ENCODE results near the gene EHHADH.
"Not testable (repeated sequence)": the region's sequence is repeated elsewhere in the genome, so short reads cannot be mapped to it uniquely, and the experiment has no call there.

Gene EHHADH

DNA sequence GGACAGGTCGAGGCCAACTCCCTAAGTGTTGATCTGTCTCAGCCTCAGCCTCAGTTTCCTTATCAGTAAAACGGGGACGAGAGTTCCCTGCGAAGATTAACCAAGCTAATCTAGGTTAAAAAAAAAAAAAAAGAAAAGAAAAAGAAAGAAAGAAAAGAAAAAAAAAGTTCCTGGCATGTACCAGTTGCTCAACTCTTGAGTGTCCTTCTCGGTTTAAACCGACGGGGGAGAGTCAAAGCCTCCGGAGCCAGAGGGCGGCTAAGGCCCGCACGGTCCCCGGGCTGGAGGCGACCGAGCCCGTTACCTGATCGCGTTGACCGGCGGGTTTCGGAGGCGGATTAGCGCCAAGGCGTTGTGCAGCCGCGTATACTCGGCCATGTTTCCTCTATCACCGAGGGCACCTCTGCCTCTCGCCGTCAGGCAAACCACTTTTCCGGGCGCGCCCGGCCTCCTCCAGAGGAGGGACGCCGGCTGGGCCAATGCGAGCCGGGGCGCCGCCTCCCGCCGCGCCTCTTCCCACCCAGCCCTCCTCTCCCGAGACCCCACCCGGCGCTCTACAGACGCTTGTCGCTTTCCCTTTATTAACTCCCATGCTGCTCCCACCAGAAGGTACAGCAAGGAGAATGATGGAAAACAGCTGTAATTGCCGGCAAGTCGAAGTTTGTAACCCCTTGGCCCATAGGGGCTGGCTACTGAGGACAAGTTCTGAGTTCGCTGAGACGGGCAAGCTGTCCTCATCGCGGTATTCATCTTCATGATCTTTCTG is at the start of gene EHHADH:
TSS of gene EHHADH (minus strand) at position 405 of the 766 bp plus-strand sequence. CDS start at position 378, 27 bp downstream.
- peak; percentile 70 for DNase-seq (ENCODE audit: low spot score)

DNA sequence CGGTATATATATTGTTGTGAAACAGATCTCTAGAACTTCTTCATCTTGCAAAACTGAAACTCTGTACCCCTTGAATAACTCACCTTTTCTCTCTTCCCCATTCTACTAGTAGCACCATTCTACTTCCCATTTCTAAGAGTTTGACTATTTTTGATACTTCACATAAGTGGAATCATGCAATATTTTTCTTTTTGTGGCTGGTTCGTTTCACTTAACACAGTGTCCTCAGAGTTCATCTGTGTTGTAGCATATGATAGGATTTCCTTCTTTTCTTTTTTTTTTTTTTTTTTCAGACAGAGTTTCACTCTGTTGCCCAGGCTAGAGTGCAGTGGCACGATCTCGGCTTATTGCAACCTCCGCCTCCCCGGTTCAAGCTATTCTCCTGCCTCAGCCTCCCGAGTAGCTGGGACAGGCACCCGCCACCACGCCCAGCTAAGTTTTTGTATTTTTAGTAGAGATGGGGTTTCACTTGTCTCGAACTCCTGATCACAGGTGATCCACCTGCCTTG is 46.1 kb upstream of the EHHADH start:
- DNase-seq (ENCODE audit: low spot score) = not testable (repeated sequence)

DNA sequence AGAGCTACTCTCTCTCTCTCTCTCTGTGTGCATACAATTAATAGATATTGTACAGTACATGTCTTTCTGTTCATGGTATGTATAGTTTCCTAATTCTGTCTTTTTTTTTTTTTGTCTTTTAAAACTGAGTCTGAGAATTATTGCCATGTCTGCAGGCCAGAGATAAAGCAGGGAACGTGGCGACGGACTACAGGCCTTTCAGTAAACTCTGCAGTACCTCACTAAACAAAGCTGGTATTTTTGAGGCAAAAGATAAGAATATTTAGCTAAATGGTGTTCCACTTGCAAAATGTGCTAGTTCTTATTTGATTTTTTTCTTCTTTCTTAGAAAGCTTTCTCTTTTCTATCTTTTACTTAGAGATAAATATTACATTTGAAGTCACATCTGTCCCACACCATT is 44.0 kb upstream of the EHHADH start:
- DNase-seq (ENCODE audit: low spot score) = no peak

- no peak for DNase-seq (ENCODE audit: low spot score)
Measured at GRCh38 chr3:185292238-185292637, 38.4 kb upstream of the EHHADH start.

DNA sequence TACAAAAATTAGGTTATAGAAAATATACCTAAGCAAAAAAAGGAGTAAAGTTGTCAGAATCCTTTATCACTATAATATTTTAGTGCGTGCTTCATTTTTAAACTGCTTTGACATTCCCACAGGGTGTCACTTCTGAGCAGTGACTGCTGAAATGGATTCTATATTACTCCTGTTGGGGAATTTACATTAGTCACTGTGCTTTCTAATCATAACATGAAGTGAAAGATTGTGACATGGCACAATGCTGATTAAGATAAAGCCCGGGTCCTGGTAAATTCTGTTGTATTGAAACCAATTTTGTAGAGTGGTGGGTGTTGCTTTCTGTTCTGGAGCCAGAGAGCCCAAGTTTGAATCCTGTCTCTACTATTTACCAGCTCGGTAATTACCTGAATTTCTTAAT is 36.4 kb upstream of the EHHADH start:
- DNase-seq (ENCODE audit: low spot score) = no peak

- no peak for DNase-seq (ENCODE audit: low spot score)
Measured at GRCh38 chr3:185283374-185283935, 29.6 kb upstream of the EHHADH start.

GRCh38 chr3:185282696-185283373 is 29.0 kb upstream of the EHHADH start:
- DNase-seq (ENCODE audit: low spot score) = peak; percentile 92

DNA sequence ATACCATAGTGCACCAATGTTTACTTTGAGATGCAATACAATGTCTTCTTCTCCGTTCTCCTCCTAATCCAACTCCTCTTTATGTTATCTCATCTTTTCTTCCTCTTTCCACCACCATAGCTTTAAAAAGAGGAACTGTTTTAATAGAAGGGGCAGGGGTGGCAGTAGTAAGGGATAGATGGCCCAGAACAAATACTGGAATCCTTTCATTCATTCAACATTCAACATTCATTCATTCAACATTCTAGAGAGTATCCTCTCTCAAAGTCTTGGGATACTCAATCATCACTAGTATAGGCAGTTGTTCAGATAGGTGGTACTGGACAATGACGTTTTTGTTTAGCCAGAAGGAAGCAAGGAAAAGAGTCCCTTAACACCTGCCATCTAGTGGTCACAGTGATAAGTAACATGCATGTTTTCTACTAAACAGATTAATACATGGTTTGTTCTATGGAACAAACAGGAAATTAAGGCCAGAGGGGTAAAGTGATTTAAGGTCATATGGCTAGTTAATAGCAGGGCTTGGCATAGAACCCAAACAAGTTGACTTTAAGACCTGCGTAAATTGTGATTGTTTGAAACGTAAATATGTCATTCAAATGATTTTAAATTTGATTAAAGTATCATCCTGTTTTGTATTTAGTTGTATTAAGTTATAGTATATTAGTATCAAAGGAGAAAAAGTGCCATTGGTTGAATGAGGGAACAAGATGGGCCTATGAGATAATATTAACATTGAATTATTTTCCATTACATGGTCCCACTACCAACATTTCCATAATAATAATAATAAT is 26.9 kb upstream of the EHHADH start:
- peak; percentile 54 for DNase-seq (ENCODE audit: low spot score)

DNA sequence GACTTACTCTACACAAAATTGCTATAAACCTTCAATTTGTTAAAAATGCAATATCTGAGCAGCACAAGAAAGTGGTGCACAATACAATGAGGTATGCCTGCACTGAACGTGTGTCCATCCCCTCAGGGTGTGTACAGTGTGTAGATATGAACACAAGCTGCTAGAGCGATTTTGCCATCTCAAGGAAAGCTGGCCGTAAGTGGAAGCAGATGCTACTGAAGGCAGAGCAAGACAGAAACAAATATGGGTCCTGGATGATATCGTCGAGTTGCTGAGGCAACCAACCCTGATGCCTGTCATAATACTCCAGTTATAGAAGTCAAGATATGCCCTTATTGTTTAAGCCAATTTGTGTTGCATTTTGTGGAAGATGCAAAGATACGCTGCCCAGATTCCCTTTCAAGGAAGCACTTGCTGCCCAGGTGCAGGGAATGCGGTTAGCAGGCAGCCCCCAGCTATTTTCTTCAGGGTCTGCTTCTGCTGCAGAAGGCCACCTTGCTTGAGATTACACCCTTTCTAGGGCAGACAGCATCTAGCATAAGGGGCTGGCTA is 25.8 kb upstream of the EHHADH start:
- DNase-seq (ENCODE audit: low spot score) = no peak

GRCh38 chr3:185276415-185276814 is 22.6 kb upstream of the EHHADH start:
- no peak for DNase-seq (ENCODE audit: low spot score)

DNA sequence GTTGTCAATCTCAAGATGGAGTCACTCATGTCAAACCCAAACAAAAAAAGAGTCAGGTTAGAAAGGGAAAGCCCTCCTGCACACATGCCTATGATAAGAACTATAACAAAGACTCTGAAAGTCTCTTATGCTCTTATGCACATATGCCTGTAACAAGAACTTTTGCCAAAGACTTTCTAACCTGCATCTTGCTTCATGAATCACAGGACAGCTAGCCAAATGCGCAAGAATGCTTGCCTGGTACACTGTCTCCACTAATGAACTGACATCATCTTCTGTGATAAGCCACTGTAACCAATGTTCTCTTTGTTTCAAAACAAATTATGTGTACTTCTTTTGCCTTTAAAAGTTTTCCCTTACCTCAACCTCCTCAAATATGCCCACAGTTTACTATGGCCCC is 18.2 kb upstream of the EHHADH start:
- DNase-seq (ENCODE audit: low spot score) = no peak

- no peak for DNase-seq (ENCODE audit: low spot score)
Measured at GRCh38 chr3:185270956-185271332, 17.1 kb upstream of the EHHADH start.

- peak; percentile 71 for DNase-seq (ENCODE audit: low spot score)
Measured at GRCh38 chr3:185270262-185270955, 16.6 kb upstream of the EHHADH start.

- no peak for DNase-seq (ENCODE audit: low spot score)
Measured at GRCh38 chr3:185268194-185268962, 14.5 kb upstream of the EHHADH start.

DNA sequence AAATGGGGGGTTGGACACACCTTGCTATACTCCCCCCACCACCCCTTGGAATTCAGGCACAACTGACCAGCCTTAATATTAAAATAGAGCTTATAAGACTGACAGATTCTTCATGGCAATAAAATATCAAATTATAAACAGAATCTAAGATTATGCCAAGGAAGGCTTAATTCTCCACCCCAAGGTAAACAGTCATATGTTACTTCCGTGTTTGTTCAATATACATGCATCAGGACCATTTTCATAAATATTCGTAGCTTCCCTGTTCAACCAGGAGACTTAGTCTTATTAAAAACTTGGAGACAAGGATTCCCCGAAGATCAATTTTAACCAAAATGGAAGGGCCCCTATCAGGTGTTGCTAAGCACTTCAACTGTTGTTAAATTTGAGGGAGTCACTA is 13.3 kb upstream of the EHHADH start:
- no peak for DNase-seq (ENCODE audit: low spot score)

DNA sequence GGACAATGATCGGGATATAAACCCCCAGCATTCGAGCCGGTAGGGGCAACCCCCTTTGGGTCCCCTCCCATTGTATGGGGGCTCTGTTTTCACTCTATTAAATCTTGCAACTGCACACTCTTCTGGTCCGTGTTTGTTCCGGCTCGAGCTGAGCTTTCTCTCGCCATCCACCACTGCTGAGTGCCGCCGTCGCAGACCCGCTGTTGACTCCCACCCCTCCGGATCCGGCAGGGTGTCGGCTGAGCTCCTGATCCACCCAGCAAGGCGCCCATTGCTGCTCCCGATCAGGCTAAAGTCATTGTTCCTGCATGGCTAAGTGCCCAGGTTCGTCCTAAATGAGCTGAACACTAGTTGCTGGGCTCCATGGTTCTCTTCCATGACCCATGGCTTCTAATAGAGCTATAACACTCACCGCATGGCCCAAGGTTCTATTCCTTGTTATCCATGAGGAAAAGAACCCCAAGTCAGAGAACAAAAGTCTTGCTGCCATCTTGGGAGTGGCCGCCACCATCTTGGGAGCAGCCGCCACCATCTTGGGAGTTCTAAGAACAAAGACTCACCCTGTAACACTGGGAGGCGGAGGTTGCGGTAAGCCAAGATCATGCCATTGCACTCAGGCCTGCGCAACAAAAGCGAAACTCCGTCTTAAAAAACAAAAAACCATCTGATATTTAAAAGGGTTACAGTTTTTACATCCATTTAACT is 11.2 kb upstream of the EHHADH start:
- DNase-seq (ENCODE audit: low spot score) = no peak

- no peak for DNase-seq (ENCODE audit: low spot score)
Measured at GRCh38 chr3:185263423-185263822, 9.6 kb upstream of the EHHADH start.

- DNase-seq (ENCODE audit: low spot score) = no peak
Measured at GRCh38 chr3:185257334-185257733, 3.5 kb upstream of the EHHADH start.

DNA sequence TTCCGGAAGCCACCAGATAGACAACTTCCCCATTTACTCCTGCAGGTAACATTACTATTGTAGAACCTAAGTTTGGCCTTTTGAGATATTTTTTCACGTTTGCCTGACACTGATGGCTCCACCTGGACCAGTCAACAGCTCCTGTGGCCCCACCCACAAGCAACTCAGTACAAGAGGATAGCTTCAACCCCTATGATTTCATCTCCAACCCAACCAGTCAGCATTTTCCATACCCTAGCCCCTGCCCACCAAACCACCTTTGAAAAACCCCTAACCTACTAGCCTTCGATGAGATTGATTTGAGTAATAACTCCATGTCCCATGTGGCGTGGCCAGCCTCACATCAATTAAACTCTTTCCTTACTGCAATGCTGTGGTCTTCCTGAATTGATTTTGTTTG is 950 bp upstream of the EHHADH start:
- DNase-seq (ENCODE audit: low spot score) = no peak

DNA sequence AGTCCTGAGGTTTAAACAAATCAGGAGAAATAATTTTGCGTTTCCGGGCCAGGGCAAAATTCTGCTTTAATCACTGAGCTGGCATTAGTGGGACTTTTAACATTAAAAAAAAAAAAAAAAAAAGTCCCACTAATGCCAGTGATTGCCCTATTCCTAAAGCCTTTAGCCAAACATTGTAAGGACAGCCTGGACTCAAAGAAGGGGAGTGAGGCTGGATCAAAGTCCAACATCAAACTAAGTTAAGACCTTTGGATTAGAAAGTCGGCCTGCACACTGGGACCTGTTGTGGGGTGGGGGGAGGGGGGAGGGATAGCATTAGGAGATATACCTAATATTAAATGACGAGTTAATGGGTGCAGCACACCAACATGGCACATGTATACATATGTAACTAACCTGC is 716 bp downstream of the EHHADH start:
- not testable (repeated sequence) for DNase-seq (ENCODE audit: low spot score)
